HG03354 (cell line): ENCODE results near the gene PYROXD2.
A peak's percentile ranks its signal among the peaks of the same experiment; 100 is the strongest.
"Not testable (repeated sequence)": the region's sequence is repeated elsewhere in the genome, so short reads cannot be mapped to it uniquely, and the experiment has no call there.

Experiments
- ATAC-seq: cut with Tn5 transposase; IDR thresholded peaks from one replicate; pipeline ENCODE4 v1.9.1; 2021; ENCODE audit warnings: mild to moderate bottlenecking; ENCODE audit not compliant: unreplicated experiment, poor library complexity, severe bottlenecking

The PYROXD2 gene

GRCh38 chr10:98341701-98342100, 73.3 kb downstream of the PYROXD2 start:
- ATAC-seq = not testable (repeated sequence)

DNA sequence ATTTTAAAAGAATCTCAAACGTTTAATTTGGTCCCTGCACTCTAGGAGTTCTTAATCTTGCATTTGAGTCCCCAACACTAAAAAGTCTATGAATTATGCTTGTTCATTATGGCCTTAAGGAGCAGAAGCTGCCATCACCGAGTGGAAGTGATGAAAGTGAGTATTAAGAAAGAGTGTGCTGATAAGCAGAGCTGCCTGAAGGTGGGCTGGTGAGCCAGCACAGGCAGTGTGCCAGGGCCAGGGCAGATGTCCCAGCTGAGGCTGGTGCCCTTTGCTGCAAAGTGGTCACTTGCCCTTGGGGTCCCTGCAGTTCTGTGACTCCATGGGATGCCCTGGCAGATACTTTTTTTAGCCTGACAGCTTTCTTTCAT, 74.1 kb downstream of the PYROXD2 start:
- no peak for ATAC-seq

DNA sequence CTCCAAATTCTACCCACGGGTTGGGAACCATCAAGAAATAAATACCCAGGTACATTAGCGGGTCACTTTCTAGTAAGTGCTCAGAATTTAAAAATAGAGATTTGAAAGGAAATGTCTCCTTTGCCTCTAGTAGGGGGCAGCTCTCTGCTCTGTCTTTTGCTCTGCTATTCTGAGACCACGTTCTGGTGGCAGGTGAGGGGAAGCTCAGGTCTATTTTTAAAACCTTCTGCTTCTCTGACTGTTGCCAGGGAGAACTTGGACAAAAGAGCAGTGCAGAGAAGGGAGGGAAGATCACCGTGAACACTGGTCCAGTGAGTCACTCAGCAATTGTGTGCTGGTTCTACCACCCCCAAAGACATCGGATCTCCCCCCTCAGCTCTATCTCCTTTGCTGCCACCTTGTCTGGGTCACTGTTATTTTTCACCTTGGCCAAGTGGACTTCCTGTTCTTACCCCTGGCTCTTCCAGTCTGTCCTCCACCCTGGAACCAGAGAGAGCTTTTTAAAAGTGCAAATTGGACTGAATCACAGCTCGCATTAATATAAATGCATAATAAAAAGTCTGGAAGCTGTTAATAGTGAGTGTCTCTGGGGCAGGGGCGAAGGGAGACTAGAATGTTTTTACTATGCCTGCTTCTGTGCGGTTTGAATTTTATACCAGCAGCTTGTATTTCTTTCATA, 74.6 kb downstream of the PYROXD2 start:
- peak; percentile 41 for ATAC-seq

DNA sequence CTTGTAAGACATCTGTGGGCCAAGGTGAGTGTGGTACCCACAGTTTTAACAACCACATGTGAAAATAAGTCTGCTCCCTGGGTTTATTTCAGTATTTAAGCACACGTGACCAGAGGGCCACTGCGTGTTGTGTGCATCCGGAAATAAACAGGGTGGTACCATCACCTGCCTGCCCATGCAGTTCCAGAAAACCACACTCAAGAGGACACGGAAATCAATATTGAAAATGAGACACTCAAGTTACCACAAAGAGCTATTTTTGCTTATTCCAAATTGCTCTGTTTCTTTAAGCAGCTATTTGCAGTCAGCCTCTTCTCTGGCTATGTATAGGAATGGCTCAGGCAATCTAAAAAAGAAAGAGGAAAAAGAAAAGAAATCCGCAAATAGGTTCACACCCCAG, 75.2 kb downstream of the PYROXD2 start:
- ATAC-seq = peak; percentile 88

- no peak for ATAC-seq
These were observed 76.1 kb downstream of the PYROXD2 start for GRCh38 chr10:98338896-98339295.

DNA sequence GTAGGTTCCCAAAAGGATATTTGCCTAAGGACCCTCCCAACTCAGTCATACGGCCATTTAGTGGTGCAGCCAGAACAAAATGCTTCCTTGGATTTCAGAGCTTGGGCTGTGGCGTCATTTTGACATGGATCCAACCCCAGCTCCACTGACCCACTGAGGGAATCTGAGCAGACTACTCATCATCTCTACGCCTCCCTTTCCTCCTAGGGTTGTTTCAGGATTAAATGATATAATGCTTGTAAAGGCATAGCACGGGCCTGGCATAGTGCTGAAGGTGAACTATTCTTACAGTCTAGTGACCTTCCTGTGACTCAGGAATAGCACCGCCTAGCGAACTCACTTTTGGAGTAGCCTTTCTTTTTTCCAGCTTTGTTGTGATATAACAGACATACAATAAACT, 76.7 kb downstream of the PYROXD2 start:
- ATAC-seq = no peak

GRCh38 chr10:98337484-98337883, 77.5 kb downstream of the PYROXD2 start:
- no peak for ATAC-seq
